Measurements from ENCODE around the gene KEAP1. TPM values are rescaled to one million over a fixed set of nuclear protein-coding genes. Genes with fewer than 3 reads are reported as not detected.

Gene KEAP1
- total and polyA plus RNA-seq, 10 of the 15 experiments (the other 5 are each of a cell fraction or from before 2014, with no cell fraction given) = 1.4 to 87.7 (median 48.6) TPM

DNA sequence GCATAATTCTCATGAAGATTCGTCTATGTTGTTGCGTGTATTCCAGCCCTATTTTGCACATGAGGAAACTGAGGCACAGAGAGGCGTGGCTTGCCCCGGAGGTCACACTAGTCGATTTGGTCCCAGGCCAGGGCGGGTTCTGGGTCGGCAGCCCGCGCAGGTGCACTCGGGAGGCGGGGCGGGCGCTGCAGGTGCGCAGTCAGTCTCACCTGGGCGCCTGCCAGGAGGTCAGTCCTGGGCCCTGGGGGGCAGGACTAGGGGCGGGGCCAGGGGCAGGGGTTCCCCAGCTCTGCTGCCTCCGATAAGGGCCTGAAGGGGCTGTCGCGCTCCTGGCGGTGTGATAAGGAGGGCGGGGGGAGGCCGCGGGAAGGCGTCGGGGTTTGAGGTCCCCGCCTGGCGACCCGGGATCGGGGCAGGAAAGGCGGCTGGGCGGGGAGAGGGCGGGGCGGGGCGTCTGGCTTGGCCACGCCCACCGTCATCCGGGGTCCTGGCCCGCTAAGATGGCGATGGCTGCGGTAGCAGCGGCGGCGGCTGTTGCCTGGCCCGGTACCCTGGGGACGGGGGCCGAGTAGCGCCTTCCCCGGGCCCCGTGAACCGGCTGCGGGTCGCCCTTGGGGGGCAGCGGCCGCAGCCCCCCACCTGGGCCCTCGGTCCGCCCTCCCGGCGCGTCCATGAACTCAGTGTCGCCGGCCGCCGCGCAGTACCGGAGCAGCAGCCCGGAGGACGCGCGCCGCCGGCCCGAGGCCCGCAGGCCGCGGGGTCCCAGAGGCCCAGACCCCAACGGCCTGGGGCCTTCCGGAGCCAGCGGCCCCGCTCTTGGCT, 40.5 kb upstream of the KEAP1 start, which contains the start of gene ATG4D (continued):
- TF ChIP-seq, protein P1, sequence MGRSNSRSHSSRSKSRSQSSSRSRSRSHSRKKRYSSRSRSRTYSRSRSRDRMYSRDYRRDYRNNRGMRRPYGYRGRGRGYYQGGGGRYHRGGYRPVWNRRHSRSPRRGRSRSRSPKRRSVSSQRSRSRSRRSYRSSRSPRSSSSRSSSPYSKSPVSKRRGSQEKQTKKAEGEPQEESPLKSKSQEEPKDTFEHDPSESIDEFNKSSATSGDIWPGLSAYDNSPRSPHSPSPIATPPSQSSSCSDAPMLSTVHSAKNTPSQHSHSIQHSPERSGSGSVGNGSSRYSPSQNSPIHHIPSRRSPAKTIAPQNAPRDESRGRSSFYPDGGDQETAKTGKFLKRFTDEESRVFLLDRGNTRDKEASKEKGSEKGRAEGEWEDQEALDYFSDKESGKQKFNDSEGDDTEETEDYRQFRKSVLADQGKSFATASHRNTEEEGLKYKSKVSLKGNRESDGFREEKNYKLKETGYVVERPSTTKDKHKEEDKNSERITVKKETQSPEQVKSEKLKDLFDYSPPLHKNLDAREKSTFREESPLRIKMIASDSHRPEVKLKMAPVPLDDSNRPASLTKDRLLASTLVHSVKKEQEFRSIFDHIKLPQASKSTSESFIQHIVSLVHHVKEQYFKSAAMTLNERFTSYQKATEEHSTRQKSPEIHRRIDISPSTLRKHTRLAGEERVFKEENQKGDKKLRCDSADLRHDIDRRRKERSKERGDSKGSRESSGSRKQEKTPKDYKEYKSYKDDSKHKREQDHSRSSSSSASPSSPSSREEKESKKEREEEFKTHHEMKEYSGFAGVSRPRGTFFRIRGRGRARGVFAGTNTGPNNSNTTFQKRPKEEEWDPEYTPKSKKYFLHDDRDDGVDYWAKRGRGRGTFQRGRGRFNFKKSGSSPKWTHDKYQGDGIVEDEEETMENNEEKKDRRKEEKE (IDR thresholded peaks at IDR 0.05) = no peak
- TF ChIP-seq RAD51 (IDR thresholded peaks at IDR 0.05) (no peak), RELA (IDR thresholded peaks at IDR 0.05; ENCODE audit: borderline replicate concordance, partially characterized antibody) (no peak), NR2F1 (conservative IDR thresholded peaks at IDR 0.05) (peak; percentile 46)
- TF ChIP-seq, protein P2, sequence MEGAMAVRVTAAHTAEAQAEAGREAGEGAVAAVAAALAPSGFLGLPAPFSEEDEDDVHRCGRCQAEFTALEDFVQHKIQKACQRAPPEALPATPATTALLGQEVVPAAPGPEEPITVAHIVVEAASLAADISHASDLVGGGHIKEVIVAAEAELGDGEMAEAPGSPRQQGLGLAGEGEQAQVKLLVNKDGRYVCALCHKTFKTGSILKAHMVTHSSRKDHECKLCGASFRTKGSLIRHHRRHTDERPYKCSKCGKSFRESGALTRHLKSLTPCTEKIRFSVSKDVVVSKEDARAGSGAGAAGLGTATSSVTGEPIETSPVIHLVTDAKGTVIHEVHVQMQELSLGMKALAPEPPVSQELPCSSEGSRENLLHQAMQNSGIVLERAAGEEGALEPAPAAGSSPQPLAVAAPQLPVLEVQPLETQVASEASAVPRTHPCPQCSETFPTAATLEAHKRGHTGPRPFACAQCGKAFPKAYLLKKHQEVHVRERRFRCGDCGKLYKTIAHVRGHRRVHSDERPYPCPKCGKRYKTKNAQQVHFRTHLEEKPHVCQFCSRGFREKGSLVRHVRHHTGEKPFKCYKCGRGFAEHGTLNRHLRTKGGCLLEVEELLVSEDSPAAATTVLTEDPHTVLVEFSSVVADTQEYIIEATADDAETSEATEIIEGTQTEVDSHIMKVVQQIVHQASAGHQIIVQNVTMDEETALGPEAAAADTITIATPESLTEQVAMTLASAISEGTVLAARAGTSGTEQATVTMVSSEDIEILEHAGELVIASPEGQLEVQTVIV (IDR thresholded peaks at IDR 0.05; ENCODE audit: borderline replicate concordance, partially characterized antibody) = no peak

Measured in GM12878 (cell line).